Measurements from ENCODE around the gene VWF.

DNA sequence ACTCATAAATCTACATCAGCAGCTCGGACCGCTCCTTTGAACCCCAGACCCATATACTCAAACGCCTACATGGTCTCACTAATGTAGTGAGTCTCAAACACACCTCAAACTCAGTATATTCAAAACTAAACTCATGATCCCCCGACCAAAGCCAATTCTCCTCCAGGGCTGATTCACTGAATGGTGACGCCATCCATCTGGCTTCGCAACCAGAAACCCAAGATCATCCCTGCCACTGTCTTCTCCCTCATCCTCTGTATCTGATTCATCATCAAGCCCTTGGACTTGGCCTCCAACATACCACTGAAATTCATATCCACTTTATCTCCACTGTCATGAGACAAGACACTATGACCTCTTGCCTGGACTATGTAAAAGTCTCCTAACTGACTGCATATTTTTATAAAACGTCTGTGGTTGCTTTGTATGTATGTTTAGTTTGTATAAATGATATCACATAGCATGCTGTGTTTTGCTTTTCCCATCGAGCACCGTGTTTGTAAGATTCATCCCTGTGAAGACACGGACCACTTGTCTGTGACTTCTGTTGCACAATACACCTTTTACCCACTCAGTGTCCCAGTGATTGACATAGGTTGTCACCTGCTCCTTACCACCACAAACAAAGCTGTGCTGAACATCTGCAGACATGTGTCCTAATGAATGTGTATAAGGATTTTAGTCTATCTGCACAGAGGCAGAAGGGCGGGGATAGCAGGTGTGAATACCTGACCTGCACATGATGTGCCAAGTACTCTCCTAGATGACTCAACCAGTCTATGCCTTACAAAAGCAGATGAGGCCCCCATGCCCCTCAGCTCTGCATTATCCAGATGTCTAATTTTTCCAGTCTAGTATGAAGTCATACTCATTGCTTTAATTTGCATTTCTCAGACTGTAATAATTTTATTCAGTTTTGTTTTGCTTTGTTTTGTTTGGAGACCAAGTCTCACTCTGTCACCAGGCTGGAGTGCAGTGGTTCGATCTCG, 76.9 kb downstream of the VWF start:
- TF ChIP-seq POLR2A (IDR thresholded peaks at IDR 0.05): no peak
- TF ChIP-seq, protein P1, sequence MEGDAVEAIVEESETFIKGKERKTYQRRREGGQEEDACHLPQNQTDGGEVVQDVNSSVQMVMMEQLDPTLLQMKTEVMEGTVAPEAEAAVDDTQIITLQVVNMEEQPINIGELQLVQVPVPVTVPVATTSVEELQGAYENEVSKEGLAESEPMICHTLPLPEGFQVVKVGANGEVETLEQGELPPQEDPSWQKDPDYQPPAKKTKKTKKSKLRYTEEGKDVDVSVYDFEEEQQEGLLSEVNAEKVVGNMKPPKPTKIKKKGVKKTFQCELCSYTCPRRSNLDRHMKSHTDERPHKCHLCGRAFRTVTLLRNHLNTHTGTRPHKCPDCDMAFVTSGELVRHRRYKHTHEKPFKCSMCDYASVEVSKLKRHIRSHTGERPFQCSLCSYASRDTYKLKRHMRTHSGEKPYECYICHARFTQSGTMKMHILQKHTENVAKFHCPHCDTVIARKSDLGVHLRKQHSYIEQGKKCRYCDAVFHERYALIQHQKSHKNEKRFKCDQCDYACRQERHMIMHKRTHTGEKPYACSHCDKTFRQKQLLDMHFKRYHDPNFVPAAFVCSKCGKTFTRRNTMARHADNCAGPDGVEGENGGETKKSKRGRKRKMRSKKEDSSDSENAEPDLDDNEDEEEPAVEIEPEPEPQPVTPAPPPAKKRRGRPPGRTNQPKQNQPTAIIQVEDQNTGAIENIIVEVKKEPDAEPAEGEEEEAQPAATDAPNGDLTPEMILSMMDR (IDR thresholded peaks at IDR 0.05): no peak

All from heart left ventricle (tissue), 13 donors.